Head of caudate nucleus (tissue), 42 donors: Measurements from ENCODE around the gene MDFIC.

Experiments used
- DNase-seq, 42 donors: peaks; one replicate each; pipeline versions ENCODE4 v3.0.0 to v3.0.0-alpha.2; 2020 to 2021; ENCODE audit warnings: mixed read lengths in 7 of 42
- intact Hi-C: fragments of 100-400 bp; cut with DNase I; formaldehyde crosslinking; loops from one replicate; pipeline ENCODE4 v1.15.0; 2022

MDFIC gene

GRCh38 chr7:115019882-115020605 lies 98.2 kb downstream of the MDFIC start:
- DNase-seq: no peak
- intact Hi-C loops: no loop called here

GRCh38 chr7:115023219-115023618 lies 101.3 kb downstream of the MDFIC start:
- DNase-seq: no peak
- intact Hi-C loops: no loop called here

- intact Hi-C loops: no loop called here
- DNase-seq: no peak
Measured at GRCh38 chr7:115024276-115024675, 102.4 kb downstream of the MDFIC start.

GRCh38 chr7:115032715-115033703 lies 111.1 kb downstream of the MDFIC start:
- DNase-seq: no peak
- intact Hi-C loops: no loop called here

- intact Hi-C loops: no loop called here
- DNase-seq: no peak
Measured at GRCh38 chr7:115033917-115034459, 112.1 kb downstream of the MDFIC start.

GRCh38 chr7:115034515-115034914 lies 112.6 kb downstream of the MDFIC start:
- intact Hi-C loops: no loop called here
- no peak for DNase-seq

- DNase-seq: no peak
Measured at GRCh38 chr7:115037128-115037802, 115.4 kb downstream of the MDFIC start.

GRCh38 chr7:115038158-115038557 lies 116.3 kb downstream of the MDFIC start:
- DNase-seq: no peak
- intact Hi-C loops: no loop called here

More at GRCh38 chr7:115037128-115037802, 115.4 kb downstream of the MDFIC start:
- intact Hi-C loops: no loop called here

- DNase-seq: no peak
- intact Hi-C loops: no loop called here
Measured at GRCh38 chr7:115040057-115040456, 118.2 kb downstream of the MDFIC start.

- intact Hi-C loops: no loop called here
- no peak for DNase-seq
Measured at GRCh38 chr7:115040495-115040894, 118.6 kb downstream of the MDFIC start.

GRCh38 chr7:115042596-115042995 lies 120.7 kb downstream of the MDFIC start:
- intact Hi-C loops: no loop called here
- DNase-seq: no peak

GRCh38 chr7:115043605-115044004 lies 121.7 kb downstream of the MDFIC start:
- intact Hi-C loops: no loop called here
- no peak for DNase-seq

GRCh38 chr7:115044224-115044623 lies 122.3 kb downstream of the MDFIC start:
- DNase-seq: no peak
- intact Hi-C loops: no loop called here

GRCh38 chr7:115047958-115048720 lies 126.2 kb downstream of the MDFIC start:
- intact Hi-C loops: no loop called here
- no peak for DNase-seq

- no peak for DNase-seq
- intact Hi-C loops: no loop called here
Measured at GRCh38 chr7:115052706-115053105, 130.8 kb downstream of the MDFIC start.

GRCh38 chr7:115054478-115055065 lies 132.7 kb downstream of the MDFIC start:
- no peak for DNase-seq
- intact Hi-C loops: no loop called here

- intact Hi-C loops: no loop called here
- no peak for DNase-seq
Measured at GRCh38 chr7:115056019-115056418, 134.1 kb downstream of the MDFIC start.

- intact Hi-C loops: no loop called here
- DNase-seq: peak in 6 of 42 donors; percentile 3 to 21 (median 6)
Measured at GRCh38 chr7:115058726-115059125, 136.8 kb downstream of the MDFIC start.
